Hematopoietic multipotent progenitor cell treated with erythropoietin and hydrocortisone succinate and interleukin-3 and kit ligand, for 4 days (in vitro differentiated cells): ENCODE measurements around the gene DHRS11.
"Not testable (repeated sequence)": the region's sequence is repeated elsewhere in the genome, so short reads cannot be mapped to it uniquely, and the experiment has no call there.

Source experiments
- DNase-seq: peaks from one replicate; pipeline ENCODE4 v3.0.0-alpha.2; 2015

DHRS11 gene

DNA sequence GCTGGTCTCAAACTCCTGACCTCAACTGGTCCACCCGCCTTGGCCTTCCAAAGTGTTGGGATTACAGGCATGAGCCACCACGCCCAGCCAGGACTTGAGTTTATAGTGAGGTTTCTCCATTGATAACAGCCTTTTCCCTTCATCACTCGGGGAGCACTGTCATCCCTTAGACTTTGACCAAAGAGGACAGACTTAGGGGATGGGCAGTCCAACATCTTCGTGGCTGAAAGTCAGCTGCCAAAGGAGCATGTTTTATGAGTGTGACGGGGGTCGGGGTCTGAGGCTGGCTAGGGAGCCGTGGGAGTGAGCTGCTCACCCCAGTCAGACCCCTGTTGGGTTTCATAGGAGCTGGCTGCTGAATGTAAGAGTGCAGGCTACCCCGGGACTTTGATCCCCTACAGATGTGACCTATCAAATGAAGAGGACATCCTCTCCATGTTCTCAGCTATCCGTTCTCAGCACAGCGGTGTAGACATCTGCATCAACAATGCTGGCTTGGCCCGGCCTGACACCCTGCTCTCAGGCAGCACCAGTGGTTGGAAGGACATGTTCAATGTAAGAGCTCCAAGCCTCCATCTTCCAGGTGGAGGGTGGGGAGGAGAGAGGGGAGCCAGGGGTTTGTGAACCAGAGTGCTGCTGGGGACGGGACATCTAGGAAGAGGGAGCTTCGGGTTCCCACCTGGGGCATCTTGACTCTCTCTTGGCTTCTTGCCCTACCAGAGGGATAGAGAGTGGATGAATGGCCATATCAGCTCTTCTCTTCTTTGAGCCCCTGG is 3.1 kb downstream of the DHRS11 start:
- DNase-seq = no peak

DNA sequence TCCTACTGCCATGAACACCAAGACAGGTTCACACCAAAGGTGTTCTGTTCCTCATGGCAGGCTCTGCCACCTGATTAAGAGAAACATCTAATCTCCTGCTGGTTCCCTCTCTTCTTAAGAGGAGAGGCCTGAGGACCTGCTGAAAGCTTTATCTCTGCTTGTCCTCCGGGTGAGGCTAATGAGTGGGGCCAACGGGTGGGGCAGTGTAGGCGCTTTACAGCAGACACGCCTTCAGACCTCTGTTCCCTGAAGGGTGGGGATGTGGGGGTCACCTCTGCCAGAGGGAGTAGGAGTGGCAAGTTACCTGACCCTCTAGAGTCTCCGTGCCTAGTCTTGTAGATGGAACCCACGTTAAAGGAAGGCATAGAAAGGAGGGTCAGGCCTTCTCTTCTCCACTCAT is 5.5 kb downstream of the DHRS11 start:
- DNase-seq = peak; percentile 73

DNA sequence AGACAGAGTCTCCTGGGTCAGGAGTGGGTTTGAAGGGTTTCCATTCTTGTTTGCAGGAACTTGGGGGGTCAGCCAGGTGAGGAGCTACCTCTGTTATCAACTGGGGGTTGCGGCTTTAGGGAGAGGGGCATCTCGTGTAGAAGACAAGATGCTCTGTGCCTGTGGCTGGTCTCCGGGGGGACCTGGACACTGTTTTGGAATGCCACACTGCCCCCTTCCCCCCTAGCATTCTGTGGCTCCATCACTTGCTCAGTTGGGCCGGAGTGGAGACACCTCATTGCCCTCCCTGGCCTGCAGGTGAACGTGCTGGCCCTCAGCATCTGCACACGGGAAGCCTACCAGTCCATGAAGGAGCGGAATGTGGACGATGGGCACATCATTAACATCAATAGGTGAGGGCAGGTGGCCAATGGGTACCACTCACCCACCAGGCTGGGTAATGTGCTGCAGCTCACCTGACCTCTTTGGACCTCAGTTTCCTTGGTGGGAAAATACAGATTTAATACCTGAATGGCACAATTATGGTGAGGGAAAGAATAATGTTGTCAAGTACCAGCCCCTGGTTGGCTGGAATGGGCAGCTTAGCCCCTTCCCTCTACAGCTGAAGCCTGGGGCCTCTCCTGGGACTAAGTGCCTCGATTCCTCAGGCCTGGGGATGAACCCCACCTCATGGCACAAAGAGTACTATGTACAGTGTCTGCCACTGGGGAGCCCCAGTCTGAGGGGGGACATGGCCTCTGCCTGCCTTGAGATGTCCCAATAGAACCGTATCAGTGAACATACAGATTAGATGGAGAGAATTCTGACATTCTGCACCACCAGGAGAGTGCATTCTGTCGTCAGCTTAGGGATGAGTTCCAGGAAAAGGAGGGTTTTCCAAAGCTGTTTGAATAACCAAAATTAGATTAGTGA is 6.4 kb downstream of the DHRS11 start:
- no peak for DNase-seq

DNA sequence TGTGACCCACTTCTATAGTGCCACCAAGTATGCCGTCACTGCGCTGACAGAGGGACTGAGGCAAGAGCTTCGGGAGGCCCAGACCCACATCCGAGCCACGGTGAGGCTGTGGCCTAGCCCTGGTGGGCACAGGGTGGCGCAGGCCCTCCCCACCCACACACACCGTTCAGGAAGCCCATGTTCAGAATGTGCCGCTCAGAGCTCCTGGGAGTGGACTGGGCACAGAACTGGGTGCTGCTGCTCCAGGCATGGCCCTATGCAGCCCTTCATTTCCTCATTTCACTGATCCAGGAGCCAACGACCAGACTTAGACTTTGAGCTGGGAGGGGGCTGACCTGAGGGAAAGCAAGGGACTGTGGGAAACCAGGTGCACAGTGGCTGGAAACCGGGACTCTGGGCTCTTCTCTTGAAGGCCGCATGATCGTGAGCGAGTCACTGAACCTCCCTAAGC is 7.3 kb downstream of the DHRS11 start:
- DNase-seq = no peak

DNA sequence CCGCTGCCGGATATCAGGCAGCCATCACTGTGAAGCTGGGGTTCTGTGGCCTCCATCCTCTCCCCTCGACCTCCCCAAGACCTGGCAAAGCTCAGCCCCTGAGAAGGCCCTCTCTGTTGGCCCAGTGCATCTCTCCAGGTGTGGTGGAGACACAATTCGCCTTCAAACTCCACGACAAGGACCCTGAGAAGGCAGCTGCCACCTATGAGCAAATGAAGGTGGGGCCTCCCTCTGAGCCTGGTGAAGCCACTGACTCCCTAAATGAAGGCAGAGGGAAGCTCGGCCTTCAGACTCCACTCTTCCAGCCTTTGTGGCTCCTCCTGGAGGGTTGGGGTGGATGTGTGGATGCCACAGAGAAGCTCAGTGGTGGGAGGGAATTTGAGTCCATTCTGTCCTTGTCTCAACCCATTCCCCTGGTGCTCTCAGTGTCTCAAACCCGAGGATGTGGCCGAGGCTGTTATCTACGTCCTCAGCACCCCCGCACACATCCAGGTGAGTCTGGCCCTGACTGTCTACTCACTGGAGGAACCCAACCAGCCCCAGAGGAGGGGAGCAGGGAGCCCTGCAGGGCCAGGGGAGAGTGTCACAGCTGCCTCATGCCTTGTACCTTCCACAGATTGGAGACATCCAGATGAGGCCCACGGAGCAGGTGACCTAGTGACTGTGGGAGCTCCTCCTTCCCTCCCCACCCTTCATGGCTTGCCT is 8.0 kb downstream of the DHRS11 start:
- no peak for DNase-seq

DNA sequence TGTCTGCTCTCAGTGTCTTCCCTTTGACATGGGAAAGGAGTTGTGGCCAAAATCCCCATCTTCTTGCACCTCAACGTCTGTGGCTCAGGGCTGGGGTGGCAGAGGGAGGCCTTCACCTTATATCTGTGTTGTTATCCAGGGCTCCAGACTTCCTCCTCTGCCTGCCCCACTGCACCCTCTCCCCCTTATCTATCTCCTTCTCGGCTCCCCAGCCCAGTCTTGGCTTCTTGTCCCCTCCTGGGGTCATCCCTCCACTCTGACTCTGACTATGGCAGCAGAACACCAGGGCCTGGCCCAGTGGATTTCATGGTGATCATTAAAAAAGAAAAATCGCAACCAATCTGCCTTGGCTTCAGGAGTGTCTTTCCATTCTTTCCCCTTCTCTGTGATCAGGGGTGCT is 8.8 kb downstream of the DHRS11 start:
- DNase-seq = peak; percentile 89

DNA sequence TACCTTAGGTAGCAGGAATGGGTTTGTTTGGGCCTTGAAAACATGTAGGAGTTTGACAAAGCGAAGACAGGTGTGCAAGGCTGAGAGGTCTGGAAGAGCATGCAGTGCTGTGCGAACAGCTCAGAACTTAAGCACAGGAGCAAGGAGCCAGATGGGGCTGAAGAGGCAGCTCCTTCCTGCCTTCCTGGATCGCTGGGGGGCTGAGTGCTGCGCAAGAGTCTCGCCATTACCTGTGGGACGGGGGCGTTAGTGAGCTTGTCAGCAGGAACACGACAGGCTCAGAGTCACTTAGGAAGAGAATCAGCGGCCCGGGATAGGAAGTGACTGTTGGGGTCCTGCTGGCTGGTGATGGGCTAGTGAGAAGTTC is 9.2 kb downstream of the DHRS11 start:
- no peak for DNase-seq

DNA sequence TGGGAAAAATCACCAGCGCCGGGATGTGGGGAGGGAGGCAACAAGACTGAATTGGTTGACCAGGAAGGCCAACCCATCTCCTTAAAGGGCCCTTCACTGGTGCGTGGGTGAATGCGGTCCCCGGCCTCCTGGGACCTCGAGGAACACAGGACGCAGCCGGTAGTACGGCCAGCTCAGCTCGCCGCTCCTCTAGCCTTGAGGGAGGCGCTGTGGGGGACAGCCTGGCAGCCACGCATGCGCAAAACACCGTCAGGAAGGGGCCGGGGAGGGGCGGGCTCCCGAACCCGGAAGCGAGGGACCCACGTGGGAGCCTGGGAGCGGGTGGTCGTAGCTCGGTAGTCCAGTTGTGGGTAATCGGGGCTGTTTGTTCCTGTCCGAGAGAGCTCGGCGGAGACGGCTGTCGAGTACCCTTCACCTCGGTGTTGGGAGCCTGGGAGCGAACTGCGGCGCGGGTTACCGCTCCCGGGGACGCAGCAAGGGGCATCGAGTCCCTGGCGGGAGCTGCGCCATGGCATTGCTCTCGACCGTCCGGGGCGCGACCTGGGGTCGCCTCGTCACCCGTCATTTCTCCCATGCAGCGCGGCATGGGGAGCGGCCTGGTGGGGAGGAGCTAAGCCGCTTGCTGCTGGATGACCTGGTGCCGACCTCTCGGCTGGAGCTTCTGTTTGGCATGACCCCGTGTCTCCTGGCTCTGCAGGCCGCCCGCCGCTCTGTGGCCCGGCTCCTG is 9.8 kb downstream of the DHRS11 start, which contains the start of gene MRM1:
Gene MRM1 (plus strand): TSS at position 281 of the 727 bp plus-strand sequence. CDS start 228 bp downstream, at position 509.
- DNase-seq = peak; percentile 98

DNA sequence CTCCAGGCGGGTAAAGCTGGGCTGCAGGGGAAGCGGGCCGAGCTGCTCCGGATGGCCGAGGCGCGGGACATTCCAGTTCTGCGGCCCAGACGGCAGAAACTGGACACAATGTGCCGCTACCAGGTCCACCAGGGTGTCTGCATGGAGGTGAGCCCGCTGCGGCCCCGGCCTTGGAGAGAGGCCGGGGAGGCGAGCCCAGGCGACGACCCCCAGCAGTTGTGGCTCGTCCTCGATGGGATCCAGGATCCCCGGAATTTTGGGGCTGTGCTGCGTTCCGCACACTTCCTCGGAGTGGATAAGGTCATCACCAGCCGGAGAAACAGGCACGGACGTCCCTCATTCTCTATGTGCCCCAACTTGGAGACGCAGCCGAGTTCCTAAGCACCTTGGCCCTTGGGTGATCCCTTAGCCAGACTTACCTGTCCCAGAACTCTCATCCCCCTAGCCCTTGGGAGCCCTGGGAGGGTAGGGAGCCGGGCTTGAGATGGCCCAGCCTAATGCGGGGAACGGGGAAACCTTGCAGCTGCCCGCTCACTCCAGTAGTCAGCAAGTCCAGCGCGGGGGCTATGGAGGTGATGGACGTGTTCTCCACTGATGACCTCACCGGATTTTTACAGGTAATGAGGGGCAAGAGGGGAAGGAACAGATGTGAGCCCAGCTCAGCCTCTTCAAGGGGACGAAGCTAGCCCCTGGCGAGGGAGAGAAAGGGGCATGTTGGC is 10.5 kb downstream of the DHRS11 start:
- DNase-seq = peak; percentile 35

DNA sequence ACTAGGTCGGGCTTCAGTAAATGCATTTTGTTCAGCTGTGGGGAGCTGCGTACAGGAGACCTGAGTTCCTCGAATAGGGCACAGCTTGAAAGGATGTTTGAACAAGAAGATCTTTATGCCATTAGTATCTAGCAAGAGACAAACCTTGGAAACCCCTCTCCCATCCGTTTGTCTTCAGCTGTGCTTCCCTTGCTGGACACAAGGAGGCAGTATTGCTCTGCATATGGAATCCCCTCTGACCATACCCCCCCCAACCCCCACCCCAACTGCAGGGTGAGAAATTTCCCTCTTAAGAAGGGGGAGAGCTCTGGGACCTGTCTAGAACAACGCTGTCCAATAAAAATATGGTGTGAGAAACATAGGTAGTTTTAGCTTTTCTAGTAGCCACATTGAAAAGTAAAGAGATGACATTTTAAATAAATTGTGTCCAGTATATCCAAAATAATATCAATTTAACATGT is 11.3 kb downstream of the DHRS11 start:
- DNase-seq = peak; percentile 91

DNA sequence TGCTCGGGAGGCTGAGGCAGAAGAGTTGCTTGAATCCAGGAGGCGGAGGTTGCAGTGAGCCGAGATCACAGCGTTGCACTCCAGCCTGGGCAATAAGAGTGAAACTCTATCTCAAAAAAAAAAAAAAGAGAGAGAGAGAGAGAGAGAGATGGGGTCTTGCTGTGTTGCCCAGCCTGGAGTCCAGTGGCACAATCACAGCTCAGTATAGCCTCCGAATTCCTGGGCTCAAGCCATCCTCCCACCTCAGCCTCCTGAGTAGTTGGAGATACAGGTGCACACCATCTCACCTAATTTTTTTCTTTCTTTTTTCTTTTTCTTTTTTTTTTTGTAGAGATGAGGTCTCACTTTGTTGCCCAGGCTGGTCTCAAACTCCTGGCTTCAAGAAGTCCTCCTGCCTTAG is 13.3 kb downstream of the DHRS11 start:
- DNase-seq = not testable (repeated sequence)

DNA sequence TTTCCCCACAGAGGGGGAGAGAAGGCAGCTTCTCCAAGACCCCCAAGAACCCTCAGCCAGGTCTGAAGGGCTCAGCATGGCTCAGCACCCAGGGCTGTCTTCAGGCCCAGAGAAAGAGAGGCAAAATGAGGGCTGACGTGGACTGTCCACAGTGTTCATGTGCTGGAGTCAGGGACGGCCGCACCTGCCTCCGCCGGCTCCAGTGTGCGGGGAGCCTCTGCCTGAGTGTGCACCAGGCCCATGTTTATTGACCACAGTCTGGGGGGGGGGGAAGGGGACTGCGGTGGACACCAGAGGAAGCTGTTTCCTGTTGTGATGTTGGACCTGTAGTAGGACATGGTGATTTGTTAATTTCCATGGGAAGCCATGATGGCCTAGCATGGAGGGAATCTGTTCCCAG is 16.6 kb downstream of the DHRS11 start:
- DNase-seq = no peak

DNA sequence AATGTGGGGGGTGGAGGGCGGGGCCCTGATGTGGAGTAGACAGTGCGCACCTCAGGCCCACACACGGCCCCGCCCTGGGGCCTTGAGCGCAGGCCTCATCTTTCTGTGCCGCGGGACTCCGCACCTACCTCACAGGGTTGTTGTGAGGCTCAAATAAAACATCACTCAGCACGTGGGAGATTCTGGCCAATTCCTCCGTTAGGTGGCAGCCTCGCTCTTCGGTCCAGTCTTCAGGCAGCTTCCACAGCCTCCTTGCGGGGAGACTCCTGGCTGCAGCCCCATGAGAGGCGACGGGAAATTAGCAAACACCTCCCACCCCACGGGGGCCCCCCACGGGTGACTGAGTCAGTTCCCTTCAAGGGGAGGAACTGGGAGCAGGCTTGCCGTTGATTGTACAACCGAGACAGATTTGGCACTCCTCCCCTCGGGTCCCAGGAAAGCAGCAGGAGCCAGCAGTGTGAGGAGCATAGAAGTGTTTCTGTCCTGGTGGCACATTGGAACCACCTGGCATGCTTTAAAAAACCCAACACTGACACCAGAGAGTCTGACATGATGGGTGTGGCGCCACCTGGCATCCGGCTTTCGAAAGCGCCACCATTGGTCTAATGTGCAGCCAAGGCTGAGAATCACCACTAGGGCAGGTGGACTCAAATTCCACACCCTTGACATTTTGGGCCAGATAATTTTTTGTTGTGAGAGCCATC is 17.3 kb downstream of the DHRS11 start:
- DNase-seq = peak; percentile 70

DNA sequence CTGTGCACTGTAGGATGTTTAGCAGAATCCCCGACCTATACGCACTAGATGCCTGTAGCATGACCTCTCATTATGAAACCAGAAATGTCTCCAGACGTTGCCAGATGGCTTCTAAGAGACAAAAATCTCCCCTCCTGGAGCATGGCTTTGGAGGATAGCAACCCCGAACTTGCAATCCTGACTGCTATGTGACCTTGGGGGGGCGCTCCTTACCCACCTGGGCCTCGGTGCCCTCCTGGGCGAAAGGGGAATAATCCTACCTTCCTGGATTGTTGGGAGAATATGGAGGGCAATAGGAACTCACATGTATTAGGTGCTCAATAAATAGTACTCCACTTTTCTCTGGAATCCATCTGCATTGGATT is 17.8 kb downstream of the DHRS11 start:
- DNase-seq = no peak

DNA sequence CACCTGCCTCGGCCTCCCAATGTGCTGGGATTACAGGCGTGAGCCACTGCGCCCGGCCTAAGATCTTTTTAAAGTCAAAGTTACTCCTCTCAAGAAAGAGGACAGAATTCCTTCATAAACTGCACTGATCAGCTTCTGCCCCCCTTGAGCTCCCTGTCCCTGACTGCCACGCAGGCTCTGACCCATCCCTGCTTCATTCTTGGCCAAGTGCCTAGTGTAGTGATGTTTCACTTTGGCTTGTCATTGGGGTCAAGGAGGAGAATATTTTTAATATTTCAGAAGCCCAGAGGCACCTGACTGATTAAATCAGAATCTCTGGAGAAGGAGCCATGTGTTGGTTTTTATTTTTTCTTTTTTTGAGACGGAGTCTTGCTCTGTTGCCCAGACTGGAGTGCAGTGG is 18.8 kb downstream of the DHRS11 start:
- DNase-seq = no peak

DNA sequence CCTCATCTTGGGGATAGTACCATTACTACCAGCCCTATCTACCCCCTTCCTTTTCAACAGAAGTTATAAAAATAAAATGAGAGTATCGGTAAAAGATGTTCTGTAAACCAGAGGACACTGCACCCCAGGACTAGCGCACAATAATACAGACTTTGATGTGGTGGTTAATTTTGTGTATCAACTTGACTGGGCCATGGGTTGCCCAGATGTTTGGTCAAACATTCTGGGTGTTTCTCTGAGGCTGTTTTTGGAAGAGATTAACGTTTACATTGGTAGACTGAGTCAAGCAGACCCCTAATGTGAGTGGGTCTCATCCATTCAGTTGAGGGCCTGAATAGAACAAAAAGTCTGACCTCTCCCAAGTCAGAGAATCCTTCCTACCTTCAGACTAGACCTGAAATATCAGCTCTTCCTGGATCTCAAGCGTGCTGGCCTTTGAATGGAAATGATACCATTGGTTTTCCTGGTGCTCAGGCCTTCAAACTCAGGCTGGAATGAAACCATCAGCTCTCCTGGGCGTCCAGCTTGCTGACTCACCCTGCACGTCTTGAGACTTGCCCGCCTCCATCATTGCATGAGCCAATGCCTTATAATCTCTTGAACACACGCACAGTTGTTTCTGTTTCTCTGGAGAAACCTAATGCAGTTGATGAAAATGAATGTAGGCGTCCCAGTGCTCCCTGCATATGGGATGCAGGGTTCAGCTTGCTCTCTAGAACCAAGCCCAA is 19.8 kb downstream of the DHRS11 start:
- no peak for DNase-seq

DNA sequence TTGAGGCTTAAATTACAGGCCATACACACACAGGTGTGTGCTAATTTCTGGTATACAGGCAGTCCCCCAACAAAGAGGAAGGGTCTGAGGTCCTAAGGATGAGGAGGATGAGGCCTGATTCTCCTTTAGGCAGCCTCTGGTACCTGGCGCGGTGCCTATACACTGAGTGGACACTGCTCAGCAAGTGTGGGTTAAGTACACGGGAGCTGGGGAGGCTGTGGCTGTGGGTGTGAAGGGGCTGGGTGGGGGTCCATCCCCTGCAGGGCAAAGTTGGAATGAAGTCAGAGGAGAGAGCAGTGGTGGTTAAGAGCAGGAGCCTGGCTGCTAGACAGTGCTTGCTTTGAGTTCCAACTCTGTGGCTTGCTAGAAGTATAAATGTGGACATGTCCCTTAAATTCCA is 20.6 kb downstream of the DHRS11 start:
- no peak for DNase-seq

DNA sequence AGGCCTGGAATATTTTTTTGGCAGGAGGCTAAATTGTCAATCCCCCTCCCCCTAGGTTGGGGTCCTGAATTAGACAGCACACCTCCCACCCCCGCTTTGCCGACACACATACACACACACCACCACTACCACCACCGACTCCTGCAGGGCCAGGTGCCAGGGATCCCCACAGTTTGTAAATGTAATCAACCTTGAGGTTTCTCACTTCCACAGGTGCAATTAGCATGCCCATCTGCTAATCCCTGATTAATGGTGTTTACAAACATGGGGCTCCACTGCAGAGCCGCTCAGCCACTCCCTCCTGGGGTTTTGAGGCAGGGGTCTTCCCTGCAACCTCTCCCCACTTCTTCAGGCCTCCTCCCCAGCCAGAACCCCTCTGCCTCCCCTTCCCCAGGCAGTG is 21.5 kb downstream of the DHRS11 start:
- DNase-seq = no peak

DNA sequence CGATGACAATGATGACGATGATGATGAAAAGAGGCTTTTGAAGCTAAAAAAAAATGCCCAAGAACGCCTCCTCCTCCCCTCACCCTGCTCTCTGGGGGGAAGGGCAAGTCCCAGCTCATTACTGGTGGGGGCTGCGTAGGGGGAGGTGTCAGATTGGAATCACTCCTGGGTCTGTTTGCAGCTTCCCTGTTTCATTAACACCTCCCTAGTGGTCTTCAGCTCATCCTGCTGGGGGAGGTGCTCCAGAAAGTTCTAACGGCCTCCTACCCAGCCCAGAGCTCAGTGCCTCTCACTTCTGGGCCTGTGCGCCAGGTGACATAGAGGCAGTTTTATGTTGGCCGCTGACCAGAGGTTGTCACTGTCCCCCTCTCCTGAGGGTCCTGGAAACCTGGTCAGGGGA is 22.4 kb downstream of the DHRS11 start:
- no peak for DNase-seq

DNA sequence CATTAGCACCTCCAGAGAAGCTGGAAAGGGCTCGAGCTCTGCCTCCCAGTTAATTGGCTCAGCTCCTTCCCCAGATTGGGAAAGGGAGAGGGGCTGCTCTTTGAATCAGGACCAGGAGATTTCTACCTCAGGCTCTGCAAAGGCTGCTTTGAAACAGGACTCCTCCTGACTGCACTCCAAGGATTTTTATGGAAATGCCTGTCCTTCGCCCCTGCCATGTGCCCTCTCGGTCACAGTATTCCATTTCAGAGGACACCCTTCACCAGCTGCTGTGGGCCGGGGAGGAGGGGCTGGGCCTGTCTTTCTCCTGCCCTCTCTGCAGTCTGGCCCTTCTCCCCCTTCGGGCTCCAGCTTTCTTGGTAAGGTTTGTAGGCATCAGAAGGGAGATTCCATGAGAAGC is 23.3 kb downstream of the DHRS11 start:
- no peak for DNase-seq
